SHP77 (cell line): ENCODE measurements around the gene ADAMTS15.
A peak's percentile ranks its signal among the peaks of the same experiment; 100 is the strongest.

Experiments used
- DNase-seq, 2 experiments: peaks; one replicate each; lab custom pipeline; 2025; lab: John Stamatoyannopoulos, UW

The ADAMTS15 gene

DNA sequence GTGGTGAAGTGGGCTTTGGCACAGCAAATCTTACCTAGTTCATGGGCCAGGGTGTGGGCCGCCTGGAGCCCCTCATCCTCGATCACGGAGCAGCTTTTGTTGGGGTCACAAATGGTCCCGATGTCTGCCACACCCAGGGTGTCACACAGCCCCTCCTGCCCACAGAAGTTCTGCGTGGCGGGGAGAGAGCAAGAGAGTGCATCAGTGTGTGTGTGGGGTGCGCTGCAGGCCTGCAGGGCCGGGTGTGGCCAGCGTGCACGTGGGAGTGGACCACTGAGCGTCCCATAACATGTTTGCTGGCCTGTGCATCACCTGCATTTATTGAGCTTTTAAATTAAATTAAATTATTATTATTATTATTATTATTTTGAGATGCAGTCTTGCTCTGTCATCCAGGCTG lies 31.5 kb upstream of the ADAMTS15 start:
- no peak for DNase-seq

DNA sequence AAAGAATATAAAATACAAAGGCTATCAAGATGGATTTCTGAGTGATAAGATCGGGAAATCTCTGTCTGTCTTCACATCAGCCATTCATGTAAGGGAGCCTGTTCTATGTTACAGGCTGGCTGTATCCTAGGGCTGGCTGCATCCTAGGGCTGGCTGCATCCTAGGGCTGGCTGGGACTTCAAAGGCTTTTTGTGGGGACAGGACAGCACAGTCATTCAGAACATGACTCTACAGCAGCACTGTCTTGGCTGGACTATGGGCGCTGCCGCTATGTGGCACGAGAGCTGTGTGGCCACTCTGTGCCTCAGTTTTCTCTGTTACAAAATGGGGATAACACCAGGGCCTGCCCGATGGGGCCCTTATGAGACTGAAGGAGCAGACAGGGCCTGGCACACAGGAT lies 30.2 kb upstream of the ADAMTS15 start:
- DNase-seq, result no peak

DNA sequence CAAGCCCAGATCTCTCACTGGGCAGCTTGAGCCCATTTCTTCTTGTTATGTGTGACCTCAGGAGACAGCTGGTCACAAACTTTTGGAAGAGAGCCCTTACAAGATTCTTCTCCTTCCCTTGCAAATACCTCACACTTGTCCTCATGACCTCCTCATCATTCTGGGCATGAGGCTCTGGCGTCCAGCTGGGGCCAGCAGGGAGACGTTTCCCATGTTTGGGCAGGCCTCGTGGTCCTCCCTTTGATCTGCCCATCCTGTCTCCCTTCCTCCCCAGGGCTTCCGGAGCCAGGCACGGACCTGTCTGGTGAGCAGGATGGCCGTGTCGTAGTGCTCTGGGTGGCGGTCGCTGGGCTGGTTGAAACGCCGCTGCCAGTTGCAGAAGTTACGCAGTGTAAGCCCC lies 29.7 kb upstream of the ADAMTS15 start:
- no peak for DNase-seq

DNA sequence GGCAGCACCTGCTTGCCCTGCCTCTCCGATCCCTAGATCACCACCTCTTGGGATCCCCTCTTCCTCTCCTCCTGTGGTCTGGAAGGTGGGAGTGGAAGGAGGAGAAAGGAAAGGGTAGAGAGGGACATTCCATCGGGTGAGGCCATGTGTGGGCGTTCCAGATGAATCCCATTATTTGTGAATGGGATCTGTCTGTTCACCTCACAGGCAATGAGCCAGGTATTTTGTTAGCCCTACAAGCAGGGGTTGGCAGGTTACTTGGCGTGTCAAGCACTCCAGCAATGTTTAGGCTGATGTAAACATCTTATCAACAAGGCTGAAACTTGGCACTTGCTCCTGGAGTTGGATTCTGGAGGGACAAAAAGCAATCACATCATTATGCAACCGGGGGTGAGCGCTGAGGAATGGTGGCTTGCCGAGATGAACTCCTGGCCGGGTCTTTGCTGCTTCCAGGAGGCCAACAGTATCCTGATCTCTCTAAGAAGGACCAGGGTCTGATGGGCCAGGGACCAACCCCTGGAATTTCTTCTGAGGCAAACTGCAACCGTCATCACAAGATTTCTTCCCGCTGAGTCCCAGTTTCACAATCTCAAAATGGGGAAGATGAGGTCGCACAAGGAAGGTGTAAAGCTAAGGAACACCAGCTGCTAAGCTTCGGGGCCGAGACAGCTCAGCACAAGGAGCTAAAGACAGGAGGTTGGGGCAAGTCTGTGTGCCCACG lies 27.8 kb upstream of the ADAMTS15 start:
- DNase-seq, result no peak

DNA sequence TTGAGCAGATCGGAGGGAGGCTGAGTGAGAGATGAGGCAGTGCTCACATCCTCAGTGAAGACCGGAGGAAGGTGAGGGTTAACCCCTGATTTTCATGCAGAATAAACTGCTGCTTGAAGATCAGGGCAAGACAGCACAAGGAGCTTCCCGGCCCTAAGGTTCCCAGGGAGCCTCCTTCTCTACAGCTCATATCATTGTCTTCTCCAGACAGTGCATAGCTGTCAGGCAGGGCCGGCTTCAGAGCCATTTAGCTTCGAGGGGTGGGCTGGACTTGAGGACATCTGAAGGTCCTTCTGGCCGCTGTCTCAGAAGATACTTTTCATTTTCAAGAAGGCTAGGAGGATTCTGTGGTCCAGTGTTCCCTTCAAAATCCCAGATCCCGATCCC lies 27.3 kb upstream of the ADAMTS15 start:
- DNase-seq, result no peak

DNA sequence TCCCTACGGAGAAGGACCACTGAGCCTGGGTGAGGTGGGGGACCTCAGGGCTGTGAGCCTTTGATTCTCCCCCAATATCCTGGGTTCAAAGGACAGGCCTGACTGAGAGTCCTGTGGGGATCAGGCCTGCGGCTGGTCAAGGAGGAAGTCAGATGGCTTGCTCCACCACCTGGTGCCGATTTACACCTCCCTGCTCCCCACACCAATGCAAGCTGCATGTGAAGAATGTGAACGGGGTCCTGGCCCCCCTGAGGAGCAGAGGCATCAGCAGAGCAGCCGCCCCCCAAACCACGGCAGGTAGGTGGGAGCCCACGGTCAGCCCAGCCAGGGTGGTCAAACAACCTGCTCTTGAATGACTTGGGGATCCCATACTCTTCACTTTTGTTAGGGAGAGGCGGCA lies 26.7 kb upstream of the ADAMTS15 start:
- DNase-seq, result no peak

DNA sequence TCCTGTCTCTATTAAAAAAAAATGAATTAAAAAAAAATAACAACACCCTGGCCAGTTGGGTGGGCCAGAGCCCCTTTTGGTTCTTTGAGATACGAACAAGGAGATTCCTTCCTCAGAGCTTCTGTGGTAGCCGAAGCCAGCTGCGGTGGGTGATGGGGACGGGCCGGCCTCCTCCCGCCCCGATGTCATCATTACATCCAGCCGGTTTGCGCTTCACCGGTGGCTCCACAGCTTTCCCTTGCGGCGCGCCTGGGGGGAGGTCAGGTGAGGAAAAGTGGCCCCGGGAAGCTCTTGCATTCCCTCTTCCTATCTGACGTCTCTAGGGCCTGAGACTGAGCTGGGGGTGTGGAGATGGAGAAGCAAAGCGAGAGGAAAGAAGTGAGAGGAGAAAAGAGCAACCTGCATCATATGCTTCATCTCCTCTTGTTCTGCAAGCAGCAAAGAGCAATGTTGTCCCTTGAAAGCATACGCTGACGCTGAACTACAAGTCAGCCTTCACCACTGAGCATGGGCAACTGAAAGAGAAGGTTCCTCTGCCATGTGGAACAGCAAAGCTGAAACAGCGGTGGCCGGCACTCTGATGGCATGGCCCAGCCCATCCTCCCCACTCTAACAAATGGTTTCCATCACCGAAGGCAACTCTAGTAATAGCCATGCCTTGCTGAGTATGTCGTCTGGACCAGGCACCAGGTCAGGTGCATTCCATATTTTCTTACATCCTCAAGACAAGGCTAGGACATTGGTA lies 26.0 kb upstream of the ADAMTS15 start:
- DNase-seq, result no peak

DNA sequence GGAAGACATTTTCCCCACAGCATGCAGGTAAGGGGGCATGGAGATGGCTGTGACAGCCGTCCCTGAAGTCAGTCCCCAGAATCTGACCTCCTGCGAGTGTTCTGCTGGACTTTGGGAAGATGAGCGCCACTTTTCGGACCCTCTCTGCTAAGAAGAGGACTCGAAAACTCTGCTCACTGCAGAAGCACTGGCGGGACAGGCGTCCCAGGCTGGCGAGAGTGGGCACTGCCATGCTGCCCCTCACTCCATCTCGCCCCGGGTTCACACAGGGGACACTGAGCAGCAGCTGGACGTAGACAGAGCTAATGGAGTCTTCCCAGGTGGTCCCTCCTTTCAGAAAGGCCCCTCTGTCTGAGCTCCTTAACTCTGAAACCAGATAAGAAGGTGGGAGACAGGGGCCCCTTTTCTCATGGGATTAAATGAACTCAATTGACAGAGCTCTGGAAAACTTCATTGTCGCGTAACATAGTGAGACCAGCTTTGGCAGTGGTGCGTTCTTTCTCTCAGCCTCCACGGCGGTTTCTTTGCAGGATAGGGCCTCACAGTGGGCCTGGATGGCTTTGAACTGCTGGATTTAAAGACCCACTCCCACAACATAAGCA lies 24.8 kb upstream of the ADAMTS15 start:
- no peak for DNase-seq

DNA sequence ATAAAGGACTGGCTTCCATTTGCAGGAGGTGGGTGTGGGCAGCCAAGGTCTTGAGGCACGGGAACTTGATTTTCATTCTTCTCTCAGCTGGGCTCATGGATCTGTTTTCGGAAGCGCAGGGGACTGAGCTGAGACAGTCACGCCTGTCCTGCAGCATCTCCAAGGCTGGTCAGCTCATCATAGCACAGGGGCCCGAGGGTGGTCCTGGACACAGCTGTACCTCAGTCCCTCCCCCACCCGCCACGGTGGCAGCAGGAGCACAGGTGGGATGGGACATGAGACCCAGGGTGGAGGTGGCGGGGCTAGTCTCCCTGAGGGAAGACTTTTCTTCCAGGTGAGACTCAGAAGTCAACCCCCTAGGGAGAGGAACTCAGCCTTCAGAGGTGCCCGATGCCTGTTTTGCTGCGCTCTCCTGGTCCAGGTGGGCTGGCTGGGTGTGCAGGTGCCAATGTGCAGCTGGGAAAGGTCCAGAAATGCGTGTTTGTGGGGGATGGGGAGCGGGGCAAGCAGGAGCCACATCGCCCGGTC lies 23.8 kb upstream of the ADAMTS15 start:
- DNase-seq, result no peak

DNA sequence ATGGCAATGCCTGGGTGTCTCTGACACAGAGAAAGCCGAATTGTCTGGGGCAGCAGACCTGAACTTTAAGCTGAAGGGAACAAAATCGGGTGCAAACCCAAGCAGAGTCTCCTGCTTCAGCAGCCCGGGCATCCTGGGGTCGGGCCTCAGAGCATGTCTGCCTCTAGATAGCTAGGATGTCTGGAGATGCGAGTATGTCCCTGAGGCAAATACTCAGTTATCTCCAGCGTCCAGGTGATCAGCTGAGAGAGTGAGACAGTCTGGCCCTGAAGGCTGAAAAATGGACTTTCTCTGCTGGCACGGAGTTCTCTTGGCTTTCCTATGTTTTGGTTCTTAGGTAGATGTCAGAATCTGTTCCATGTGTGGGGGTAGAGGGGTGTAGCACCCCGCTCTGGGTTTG lies 23.3 kb upstream of the ADAMTS15 start:
- DNase-seq, result no peak

DNA sequence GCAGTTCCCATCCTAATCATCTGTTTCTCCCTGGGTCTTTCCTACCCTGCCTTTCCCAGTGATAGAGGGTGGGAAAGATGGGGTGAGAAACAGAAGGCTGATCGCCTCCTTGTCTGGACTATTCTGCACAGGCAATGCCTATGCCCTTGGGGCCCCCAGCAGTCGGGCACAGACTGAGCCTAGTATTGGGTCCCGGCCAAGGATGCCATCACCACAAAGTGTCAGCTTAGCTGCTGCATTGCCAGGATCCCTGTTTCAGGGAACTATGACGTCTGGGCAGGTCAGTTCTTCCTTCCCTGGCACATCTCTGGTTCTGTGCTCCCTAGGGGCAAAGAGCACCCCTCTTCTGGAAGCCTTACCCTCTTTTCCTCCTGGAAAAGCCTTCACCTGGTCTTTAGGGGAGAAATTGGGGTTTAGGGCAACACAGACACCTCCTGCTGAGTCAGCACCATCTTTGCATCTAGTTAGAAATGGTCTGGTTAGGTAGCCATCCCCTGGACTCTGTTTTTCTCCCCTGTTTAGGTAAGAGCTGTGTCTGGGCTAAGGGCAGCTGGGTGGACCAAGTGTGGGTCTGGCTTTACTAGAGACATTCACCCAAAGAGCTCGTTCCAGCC lies 22.1 kb upstream of the ADAMTS15 start:
- DNase-seq, result no peak

DNA sequence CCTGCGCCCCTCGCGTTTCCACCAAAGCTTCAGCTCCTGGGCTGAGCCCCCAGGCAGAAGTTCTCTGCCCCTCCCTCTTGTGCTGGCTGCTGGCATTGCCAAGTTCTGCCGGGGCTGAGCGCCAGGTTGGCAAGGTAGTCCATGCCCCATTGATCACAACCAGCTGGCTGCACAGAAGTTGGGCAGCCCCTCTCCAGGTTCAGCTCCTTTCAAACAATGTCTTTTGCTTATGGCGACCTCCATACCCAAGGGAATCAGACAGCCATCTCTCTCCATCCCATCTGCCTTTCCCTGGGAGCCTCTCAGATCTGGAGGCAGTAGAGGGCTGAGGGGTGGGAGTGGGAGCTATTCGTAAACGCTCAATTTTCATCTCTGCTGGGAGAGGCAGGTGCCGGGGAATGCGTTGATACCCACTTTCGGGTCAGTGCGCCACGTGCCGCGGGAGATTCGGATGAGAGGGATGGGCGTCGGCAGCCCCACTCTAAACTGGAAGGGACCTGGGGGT lies 21.6 kb upstream of the ADAMTS15 start:
- no peak for DNase-seq

DNA sequence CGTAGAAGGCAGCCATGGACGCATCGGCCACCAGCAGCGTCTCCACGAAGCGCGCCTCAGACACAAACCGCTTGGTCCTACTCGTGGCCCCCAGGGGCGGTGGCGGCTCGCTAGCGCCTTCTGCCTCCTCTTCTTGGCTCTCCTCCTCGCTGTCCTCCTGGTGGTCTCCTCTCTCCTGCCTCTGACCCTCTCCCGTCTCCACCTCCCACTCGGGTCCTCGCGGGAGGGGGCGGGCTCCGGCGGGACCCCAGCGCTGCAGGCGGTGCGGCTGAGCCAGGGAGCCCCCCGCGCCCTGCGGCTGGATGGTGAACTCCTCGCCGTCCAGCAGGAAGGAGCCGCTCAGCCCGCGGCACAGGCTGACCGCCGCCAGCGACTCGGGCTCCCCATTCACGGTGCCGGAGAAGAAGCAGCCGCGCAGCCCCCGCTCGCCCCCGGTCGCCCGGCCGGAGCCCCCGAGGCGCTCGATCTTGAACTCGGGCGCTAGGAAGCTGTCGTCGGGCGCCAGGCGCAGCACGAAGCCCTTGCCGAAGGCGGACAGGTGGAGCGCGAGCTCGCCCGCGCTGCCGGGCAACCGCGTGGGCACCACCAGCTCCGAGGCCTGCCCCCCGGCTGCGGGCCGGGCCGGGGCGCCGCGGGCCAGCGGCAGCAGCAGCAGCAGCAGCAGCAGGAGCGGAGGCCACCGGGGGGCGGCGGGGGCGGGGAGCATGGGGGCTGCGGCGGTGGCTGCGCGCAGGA lies 20.7 kb upstream of the ADAMTS15 start:
- no peak for DNase-seq

DNA sequence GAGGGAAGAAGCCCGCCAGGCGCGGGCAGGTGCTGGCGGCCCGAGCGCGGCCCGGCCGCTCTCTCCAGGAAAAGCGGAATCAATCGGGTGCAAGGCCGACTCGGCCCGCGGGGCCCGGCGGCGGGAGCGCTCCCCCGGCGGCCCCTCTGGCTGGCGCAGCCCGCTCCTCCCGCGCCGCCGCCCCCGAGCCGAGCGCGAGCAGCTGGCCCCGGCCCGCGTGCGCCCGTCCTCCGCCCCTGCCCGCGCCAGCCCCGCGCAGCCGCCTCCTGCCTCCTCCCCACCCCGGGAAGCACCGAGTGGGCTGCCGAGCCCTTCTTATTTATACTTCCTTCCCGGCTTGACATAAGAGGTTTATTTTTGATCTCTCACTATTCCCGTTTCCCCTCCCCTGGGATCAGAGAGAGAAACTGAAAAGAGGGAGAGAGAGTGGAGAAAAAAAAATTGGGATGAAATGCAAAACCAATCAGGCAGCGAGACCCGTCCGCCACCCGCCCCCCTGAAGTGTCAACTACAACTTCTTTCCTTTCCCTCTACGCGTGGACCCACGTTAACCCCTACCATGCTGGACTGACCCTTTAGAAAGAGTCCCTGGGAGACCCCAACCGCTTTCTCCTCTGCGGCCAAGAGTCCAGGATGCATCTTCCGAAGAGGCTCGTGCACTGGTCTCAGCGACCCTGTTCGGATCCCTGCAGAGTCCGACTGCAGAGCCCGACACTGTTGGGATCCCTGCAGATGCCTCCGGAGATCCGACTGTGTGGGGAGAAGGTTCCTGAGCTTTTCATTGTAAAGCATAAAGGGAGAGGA lies 19.9 kb upstream of the ADAMTS15 start, which contains the start of gene ADAMTS8:
TSS of gene ADAMTS8 (minus strand) at position 294 of the 804 bp plus-strand sequence. CDS start 323 bp downstream, outside the sequence.
- DNase-seq, result no peak

DNA sequence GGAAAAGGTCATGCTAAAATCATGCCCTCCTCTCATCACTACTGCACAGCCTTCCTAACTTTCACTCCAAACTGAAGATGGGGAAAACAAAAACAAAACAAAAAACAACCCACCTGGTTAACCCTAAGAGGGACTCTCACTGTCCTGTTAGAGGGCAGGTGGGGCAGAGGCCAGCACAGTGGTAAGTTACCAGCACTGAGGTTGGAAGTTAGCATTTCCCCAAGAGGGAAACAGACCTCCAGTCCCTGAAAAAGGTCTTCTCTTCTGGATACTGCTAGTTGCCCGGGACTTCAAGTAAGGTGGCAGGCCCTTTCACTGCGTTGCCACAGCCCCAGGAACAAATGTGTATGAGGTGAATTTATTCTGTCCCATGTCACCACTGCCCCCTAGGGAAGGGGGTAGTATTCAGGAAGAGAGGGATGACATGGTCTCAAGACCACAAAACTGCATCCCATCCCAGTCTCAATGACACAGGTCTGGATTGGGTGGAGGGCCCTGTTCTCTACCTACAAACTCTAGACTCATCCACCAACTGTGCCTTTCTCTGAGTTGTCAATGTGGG lies 19.2 kb upstream of the ADAMTS15 start:
- no peak for DNase-seq

DNA sequence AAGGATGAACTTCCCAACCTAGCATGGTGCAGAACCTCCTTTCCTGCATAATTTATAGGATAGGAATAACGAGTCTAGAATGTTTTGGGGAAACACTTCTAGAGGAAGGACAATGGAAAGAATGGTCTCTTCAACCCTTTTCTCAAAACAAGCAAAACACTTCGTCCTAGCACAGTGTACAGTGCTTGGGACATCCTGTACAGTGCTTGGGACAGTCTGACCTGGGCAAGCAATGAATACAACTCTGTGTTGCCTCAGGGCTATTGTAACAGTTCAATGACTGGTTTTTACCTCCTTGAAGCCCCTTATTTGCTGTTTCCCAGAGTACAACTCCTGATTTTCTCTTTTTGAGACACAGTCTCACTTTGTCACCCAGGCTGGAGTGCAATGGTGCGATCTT lies 18.5 kb upstream of the ADAMTS15 start:
- no peak for DNase-seq

DNA sequence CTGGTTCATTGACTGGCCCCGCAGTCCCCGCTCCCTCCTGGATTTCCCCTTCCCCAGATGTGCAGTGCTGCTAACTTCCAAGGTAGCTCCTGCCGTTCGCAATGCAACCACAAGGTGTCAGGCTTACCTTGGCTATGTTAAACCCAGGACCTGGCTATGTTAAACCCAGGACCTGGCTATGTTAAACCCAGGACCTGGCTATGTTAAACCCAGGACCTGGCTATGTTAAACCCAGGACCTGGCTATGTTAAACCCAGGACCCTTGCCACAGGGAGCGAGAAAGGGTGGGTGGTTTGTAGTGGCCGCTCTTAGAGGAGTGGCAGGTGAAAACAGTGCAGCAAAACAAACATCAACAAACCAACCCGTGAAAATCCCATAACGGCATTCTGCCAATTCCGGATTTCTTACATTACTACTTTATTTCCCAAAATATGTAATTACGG lies 17.1 kb upstream of the ADAMTS15 start:
- DNase-seq, result peak; percentile 46 to 50

DNA sequence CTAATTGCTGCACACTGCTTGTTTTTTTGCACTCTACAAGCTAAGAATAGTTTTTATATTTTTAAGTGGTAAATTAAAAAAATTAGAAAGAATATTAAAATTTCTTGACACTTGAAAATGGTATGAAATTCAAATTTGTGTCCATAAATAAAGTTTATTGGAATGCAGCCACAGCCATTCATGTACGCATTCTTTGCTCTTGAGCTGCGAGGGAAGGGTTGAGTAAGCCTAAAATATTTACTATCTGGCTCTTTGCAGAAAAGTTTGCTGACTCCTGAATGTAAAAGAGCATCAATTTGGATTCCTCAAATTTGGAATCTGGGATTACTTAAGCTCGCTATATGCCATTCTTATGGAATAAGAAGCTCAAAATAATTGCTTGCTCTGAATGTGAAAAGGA lies 16.6 kb upstream of the ADAMTS15 start:
- no peak for DNase-seq

DNA sequence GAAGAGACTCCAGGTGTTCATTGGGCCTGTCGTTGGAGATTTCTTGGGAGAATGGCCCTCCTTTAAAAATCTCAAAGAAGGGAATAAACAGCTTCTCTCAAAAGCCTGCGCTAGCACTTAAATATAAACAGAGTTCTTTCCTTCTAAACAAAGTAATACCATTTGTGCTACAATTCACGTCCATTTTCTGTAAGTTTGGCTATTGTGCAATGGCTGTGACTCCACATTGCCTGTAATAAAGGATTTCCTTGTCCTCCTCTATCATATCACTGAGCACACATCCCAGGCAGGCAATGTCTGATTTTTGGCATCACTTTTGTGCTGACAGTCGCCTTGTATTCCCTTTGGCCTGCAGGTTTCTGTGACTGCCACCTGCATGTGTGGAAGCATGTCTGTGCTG lies 15.1 kb upstream of the ADAMTS15 start:
- no peak for DNase-seq

DNA sequence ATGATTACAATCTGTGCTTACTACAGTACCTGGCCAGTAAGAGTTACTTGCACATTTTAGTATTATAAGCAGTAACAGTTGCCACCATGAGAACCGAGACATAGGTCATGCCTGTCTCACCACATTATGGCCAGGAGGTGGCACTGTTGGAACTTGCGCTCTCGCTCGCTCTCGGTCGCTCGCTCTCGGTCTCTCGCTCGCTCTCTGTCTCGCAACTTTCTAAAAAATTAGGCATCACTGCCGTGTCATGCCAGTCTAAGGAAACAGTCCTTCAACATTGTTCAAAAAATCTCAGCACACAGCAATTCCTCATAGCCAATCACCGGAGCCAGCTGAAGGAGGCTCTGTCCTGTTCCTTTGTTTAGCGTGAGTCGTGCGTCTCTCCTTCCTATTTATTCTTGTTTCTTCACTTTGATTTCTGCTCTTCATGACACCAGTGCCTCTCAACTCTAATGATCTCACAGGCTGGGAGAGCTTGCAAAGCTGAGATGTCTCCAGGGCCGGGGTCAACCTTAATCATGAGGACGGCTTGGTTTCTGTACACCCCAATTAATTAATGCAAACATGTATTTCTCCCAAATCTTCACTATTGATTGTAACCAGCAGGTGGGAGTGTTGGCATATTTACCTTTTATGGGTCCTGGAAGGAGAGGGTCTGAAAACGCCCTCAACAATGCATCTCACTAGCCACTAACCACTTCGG lies 13.8 kb upstream of the ADAMTS15 start:
- peak; percentile 56 to 67 for DNase-seq
